ENCODE data around the gene SHISA5.
A peak's percentile ranks its signal among the peaks of the same experiment; 100 is the strongest.

Gene SHISA5

GRCh38 chr3:48473617-48473952 is 30.4 kb downstream of the SHISA5 start:
- ChIA-PET POLR2A (interaction anchor here (0.6 to 2.9 kb wide), 17 partner anchors 9 to 162 kb away, joined by 3 to 28 read pairs (median 4); partner anchors contain the start of genes ATRIP, CCDC51, PFKFB4 and SHISA5), CTCF (interaction anchor here (0.7 to 2.4 kb wide), 11 partner anchors 15 to 76 kb away, joined by 3 to 10 read pairs (median 4); partner anchors contain the start of gene SHISA5)
- DNase-seq (ENCODE audit: extremely low spot score): no peak
- TF ChIP-seq NFRKB (IDR thresholded peaks at IDR 0.05) (no peak), LEF1 (IDR thresholded peaks at IDR 0.05; ENCODE audit: borderline replicate concordance) (no peak), FOXM1 (IDR thresholded peaks at IDR 0.05; ENCODE audit: borderline replicate concordance) (no peak), TARDBP (IDR thresholded peaks at IDR 0.05) (no peak), ELF4 (IDR thresholded peaks at IDR 0.05) (no peak), PKNOX1 (IDR thresholded peaks at IDR 0.05) (no peak), CTBP1 (IDR thresholded peaks at IDR 0.05; ENCODE audit: borderline replicate concordance) (no peak), ARNT (IDR thresholded peaks at IDR 0.05) (no peak), FOXK2 (IDR thresholded peaks at IDR 0.05) (no peak)

GRCh38 chr3:48472923-48473616 is 30.9 kb downstream of the SHISA5 start:
- ChIA-PET POLR2A (interaction anchor here (0.5 to 2.9 kb wide), 20 partner anchors 9 to 244 kb away, joined by 3 to 28 read pairs (median 4); partner anchors contain the start of genes ATRIP, CCDC51, IP6K2 and PFKFB4), CTCF (interaction anchor here (0.6 to 2.4 kb wide), 14 partner anchors 16 to 161 kb away, joined by 3 to 10 read pairs (median 4); partner anchors contain the start of gene SHISA5)
- TF ChIP-seq L3MBTL2 (conservative IDR thresholded peaks at IDR 0.05) (peak; percentile 56), FOXM1 (IDR thresholded peaks at IDR 0.05; ENCODE audit: borderline replicate concordance) (no peak), FOXK2 (IDR thresholded peaks at IDR 0.05) (no peak), PKNOX1 (IDR thresholded peaks at IDR 0.05) (no peak), HDGF (IDR thresholded peaks at IDR 0.05; ENCODE audit: borderline replicate concordance) (0 out of 2 replicates have a peak, but pooled peaks have one; percentile 12), FOXA1 (IDR thresholded peaks at IDR 0.05) (no peak)
- DNase-seq (ENCODE audit: extremely low spot score): peak; percentile 88

GRCh38 chr3:48472673-48472922 is 31.4 kb downstream of the SHISA5 start:
- ChIA-PET CTCF (interaction anchor here (0.5 to 2.4 kb wide), 10 partner anchors 16 to 162 kb away, joined by 3 to 10 read pairs (median 4); no protein-coding TSS in a partner anchor), POLR2A (interaction anchor here (0.5 to 2.9 kb wide), 17 partner anchors 10 to 125 kb away, joined by 3 to 28 read pairs (median 5); partner anchors contain the start of genes ATRIP, CCDC51, PFKFB4 and SHISA5)
- DNase-seq (ENCODE audit: extremely low spot score): peak; percentile 50
- no peak for TF ChIP-seq LEF1 (IDR thresholded peaks at IDR 0.05; ENCODE audit: borderline replicate concordance)
- no peak for TF ChIP-seq SUZ12 (IDR thresholded peaks at IDR 0.05)
- no peak for TF ChIP-seq SP1 (IDR thresholded peaks at IDR 0.05)
- no peak for TF ChIP-seq CTBP1 (IDR thresholded peaks at IDR 0.05; ENCODE audit: borderline replicate concordance)
- no peak for TF ChIP-seq TARDBP (IDR thresholded peaks at IDR 0.05)
- TF ChIP-seq L3MBTL2 (conservative IDR thresholded peaks at IDR 0.05): no peak
- TF ChIP-seq FOXM1 (IDR thresholded peaks at IDR 0.05; ENCODE audit: borderline replicate concordance): no peak
- no peak for TF ChIP-seq PKNOX1 (IDR thresholded peaks at IDR 0.05)
- TF ChIP-seq ELF4 (IDR thresholded peaks at IDR 0.05): no peak
- no peak for TF ChIP-seq ZNF384 (IDR thresholded peaks at IDR 0.05)
- no peak for TF ChIP-seq BHLHE40 (IDR thresholded peaks at IDR 0.05; ENCODE audit: borderline replicate concordance)
- TF ChIP-seq FOXK2 (IDR thresholded peaks at IDR 0.05): no peak
- TF ChIP-seq ARNT (IDR thresholded peaks at IDR 0.05): no peak
- TF ChIP-seq HDGF (IDR thresholded peaks at IDR 0.05; ENCODE audit: borderline replicate concordance): no peak; the same call in 1 of the 2 replicates
- TF ChIP-seq FOXA1 (IDR thresholded peaks at IDR 0.05): no peak
- TF ChIP-seq NFRKB (IDR thresholded peaks at IDR 0.05): no peak

- TF ChIP-seq FOXK2 (IDR thresholded peaks at IDR 0.05) (no peak), BHLHE40 (IDR thresholded peaks at IDR 0.05; ENCODE audit: borderline replicate concordance) (no peak), CTBP1 (IDR thresholded peaks at IDR 0.05; ENCODE audit: borderline replicate concordance) (no peak), TARDBP (IDR thresholded peaks at IDR 0.05) (no peak), ZNF384 (IDR thresholded peaks at IDR 0.05) (no peak), LEF1 (IDR thresholded peaks at IDR 0.05; ENCODE audit: borderline replicate concordance) (no peak), FOXA1 (IDR thresholded peaks at IDR 0.05) (no peak), L3MBTL2 (conservative IDR thresholded peaks at IDR 0.05) (no peak), ELF4 (IDR thresholded peaks at IDR 0.05) (no peak)
- CTCF ChIA-PET: interaction anchor here (1.1 to 2.4 kb wide), 2 partner anchors 34 to 37 kb away, joined by 4 to 8 read pairs; no protein-coding TSS in a partner anchor
- no peak for DNase-seq (ENCODE audit: extremely low spot score)
- POLR2A ChIA-PET: interaction anchor here (0.9 to 1.2 kb wide), 2 partner anchors 24 to 79 kb away, joined by 3 read pairs; partner anchors contain the start of gene ATRIP
Measured at GRCh38 chr3:48470286-48470685, 33.7 kb downstream of the SHISA5 start.

GRCh38 chr3:48469046-48469915 is 34.7 kb downstream of the SHISA5 start:
- POLR2A ChIA-PET: interaction anchor here (0.9 to 1.2 kb wide), 2 partner anchors 23 to 80 kb away, joined by 3 read pairs; partner anchors contain the start of gene ATRIP
- DNase-seq (ENCODE audit: extremely low spot score): no peak
- CTCF ChIA-PET: interaction anchor here (1.1 to 2.4 kb wide), 2 partner anchors 33 to 38 kb away, joined by 4 to 8 read pairs; no protein-coding TSS in a partner anchor
- TF ChIP-seq NFRKB (IDR thresholded peaks at IDR 0.05): no peak
- TF ChIP-seq L3MBTL2 (conservative IDR thresholded peaks at IDR 0.05): no peak
- TF ChIP-seq TARDBP (IDR thresholded peaks at IDR 0.05): no peak
- no peak for TF ChIP-seq FOXA1 (IDR thresholded peaks at IDR 0.05)
- no peak for TF ChIP-seq HDGF (IDR thresholded peaks at IDR 0.05; ENCODE audit: borderline replicate concordance)
- TF ChIP-seq ELF4 (IDR thresholded peaks at IDR 0.05): no peak
